ENCODE results near the gene OSBP2. TPM values are rescaled to one million over a fixed set of nuclear protein-coding genes. Genes with fewer than 3 reads are reported as not detected.

OSBP2 gene
- total and polyA plus RNA-seq, 10 donors, result 0.38 to 41.4 (median 6.5) TPM

DNA sequence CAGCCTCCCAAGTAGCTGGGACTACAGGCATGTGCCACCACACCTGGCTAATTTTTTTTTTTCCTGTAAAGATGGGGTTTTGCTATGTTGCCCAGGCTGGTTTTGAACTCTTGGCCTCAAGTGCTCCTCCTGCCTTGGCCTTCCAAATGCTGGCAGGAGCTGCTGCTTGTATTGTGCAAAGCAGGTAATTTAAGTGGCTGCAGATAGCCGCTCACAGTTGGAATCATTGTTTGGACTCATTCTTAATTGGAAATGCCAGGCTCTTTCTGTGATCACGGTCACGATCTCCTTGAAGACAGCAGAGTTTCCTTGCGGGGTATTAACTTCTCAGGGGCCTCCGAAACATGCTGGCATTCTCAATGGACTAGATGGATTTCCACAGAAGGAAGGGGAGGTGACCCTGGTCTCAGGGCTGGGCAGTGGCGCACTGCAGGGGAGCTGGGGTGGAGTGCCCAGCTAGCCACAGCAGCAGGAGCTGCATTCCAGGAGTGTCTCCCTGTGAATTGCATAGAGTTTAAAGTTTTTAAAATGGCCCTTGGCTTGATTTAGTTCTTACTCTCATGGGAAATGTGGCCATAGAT is 137.8 kb downstream of the OSBP2 start:
- peaks cover 0 to 3% (median 0%) of the 10 kb centered on the region in 8 donors for H3K9me3 ChIP-seq
- no peaks in the 10 kb centered on the region for H3K36me3 ChIP-seq
- 94 to 97% (median 95%) methylated on average over 6 of the region's 6 CpGs for WGBS, 5 donors
- intact Hi-C loops (cut with DNase I; ENCODE audit: low total_unique reads), result no loop called here
- TF ChIP-seq, protein P1, sequence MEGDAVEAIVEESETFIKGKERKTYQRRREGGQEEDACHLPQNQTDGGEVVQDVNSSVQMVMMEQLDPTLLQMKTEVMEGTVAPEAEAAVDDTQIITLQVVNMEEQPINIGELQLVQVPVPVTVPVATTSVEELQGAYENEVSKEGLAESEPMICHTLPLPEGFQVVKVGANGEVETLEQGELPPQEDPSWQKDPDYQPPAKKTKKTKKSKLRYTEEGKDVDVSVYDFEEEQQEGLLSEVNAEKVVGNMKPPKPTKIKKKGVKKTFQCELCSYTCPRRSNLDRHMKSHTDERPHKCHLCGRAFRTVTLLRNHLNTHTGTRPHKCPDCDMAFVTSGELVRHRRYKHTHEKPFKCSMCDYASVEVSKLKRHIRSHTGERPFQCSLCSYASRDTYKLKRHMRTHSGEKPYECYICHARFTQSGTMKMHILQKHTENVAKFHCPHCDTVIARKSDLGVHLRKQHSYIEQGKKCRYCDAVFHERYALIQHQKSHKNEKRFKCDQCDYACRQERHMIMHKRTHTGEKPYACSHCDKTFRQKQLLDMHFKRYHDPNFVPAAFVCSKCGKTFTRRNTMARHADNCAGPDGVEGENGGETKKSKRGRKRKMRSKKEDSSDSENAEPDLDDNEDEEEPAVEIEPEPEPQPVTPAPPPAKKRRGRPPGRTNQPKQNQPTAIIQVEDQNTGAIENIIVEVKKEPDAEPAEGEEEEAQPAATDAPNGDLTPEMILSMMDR (IDR thresholded peaks at IDR 0.05 in 8 of 11, conservative IDR thresholded peaks at IDR 0.05 in 3 of 11), result no peak
- TF ChIP-seq POLR2A (IDR thresholded peaks at IDR 0.05) (no peak), POLR2AphosphoS5 (IDR thresholded peaks at IDR 0.05) (no peak)
- H3K4me3 ChIP-seq, result no peak overlapping the region
- H3K27me3 ChIP-seq (replicated peaks in 1 of 7), result no peaks in the 10 kb centered on the region
- no peak for DNase-seq
- H3K27ac ChIP-seq, result no peak overlapping the region
- no peaks in the 10 kb centered on the region for H3K4me1 ChIP-seq

DNA sequence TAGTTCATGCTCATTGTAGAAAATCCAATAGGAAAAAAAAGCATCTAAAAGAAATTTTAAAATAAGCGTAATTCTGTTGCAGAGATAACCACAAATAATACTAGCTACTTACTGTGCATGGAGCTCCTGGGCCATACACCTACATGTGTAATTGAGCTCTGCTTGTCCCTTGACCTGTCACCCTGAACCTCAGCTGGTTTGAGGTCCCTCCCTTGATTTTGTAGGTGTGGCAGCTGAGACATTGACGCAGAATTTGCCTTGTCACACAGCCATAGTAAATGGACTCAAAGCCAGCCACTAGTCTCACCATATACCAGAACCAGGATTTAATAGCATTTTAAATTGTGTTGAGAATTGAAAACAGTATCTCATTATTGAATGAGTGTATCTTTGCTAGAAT is 138.6 kb downstream of the OSBP2 start:
- H3K9me3 ChIP-seq, result peaks cover 0 to 12% (median 7%) of the 10 kb centered on the region in 8 donors
- no peak for DNase-seq
- 88 to 93% (median 91%) methylated on average over 2 of the region's 2 CpGs for WGBS, 5 donors
- no peak for TF ChIP-seq POLR2AphosphoS5 (IDR thresholded peaks at IDR 0.05)
- TF ChIP-seq, protein P1 (IDR thresholded peaks at IDR 0.05 in 8 of 11, conservative IDR thresholded peaks at IDR 0.05 in 3 of 11), result no peak
- no peaks in the 10 kb centered on the region for H3K36me3 ChIP-seq
- intact Hi-C loops (cut with DNase I; ENCODE audit: low total_unique reads), result no loop called here
- H3K4me1 ChIP-seq, result no peaks in the 10 kb centered on the region
- no peak overlapping the region for H3K27ac ChIP-seq
- H3K27me3 ChIP-seq (replicated peaks in 1 of 7), result no peaks in the 10 kb centered on the region
- no peak overlapping the region for H3K4me3 ChIP-seq

DNA sequence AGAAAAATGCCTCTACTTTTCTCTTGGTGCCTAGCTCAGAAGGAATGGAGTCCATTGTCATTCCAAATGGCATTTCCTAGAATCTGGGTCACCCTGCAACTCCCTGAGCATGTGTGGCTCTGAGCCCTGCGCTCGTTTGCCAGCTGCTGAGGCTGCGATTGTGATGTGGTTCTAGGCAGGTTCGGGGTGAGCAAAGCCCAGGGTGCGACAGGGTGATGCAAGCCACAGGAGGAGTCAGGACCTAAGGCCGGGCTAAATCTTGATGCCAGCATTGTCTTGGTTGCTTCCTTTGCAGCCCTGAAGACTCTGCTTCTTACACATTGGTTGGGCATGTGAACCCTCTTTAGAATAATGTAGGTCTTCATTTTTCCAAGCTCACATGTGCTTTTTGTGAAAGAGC is 142.9 kb downstream of the OSBP2 start:
- Histone ChIP-seq H3K4me3 (no peak overlapping the region), H3K27ac (no peak overlapping the region), H3K4me1 (no peaks in the 10 kb centered on the region), H3K9me3 (peaks cover 0 to 15% (median 10%) of the 10 kb centered on the region in 8 donors), H3K36me3 (no peaks in the 10 kb centered on the region), H3K27me3 (replicated peaks in 1 of 7) (no peaks in the 10 kb centered on the region)
- intact Hi-C loops (cut with DNase I; ENCODE audit: low total_unique reads), result no loop called here
- no peak for DNase-seq
- WGBS, 5 donors, result 63 to 83% (median 73%) methylated on average over 5 to 6 of the region's 6 CpGs
- TF ChIP-seq, protein P1 (IDR thresholded peaks at IDR 0.05 in 8 of 11, conservative IDR thresholded peaks at IDR 0.05 in 3 of 11), result no peak
- TF ChIP-seq POLR2AphosphoS5 (IDR thresholded peaks at IDR 0.05), result no peak
- no peak for TF ChIP-seq POLR2A (IDR thresholded peaks at IDR 0.05)

DNA sequence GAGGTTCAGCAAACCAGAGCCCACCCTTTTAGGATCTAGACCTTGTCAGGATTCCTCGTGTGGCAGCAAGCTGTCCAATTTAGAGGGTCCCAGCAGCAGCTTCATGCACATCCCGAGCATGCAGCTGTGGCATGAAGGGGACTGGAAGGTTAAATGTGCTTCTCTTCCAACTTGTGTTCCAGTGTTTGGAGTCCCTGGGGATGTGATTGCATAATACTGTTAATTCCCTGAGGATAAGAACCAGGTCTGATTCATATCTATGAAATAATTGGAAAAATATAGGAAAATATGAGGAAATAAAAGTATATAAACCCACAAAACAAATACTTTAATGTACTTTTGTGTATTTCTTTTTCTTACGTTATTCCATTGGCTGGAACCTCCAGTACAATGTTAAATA is 143.4 kb downstream of the OSBP2 start:
- H3K27ac ChIP-seq, result no peak overlapping the region
- 84 to 90% (median 85%) methylated on average over 3 of the region's 3 CpGs for WGBS, 5 donors

More for the DNA sequence above, 143.4 kb downstream of the OSBP2 start:
- H3K4me1 ChIP-seq, result no peaks in the 10 kb centered on the region
- no peaks in the 10 kb centered on the region for H3K27me3 ChIP-seq (replicated peaks in 1 of 7)
- TF ChIP-seq, protein P1 (IDR thresholded peaks at IDR 0.05 in 8 of 11, conservative IDR thresholded peaks at IDR 0.05 in 3 of 11), result no peak
- TF ChIP-seq POLR2AphosphoS5 (IDR thresholded peaks at IDR 0.05) (no peak), POLR2A (IDR thresholded peaks at IDR 0.05) (no peak)
- intact Hi-C loops (cut with DNase I; ENCODE audit: low total_unique reads), result no loop called here
- H3K9me3 ChIP-seq, result peaks cover 0 to 15% (median 10%) of the 10 kb centered on the region in 8 donors
- no peak for DNase-seq
- no peak overlapping the region for H3K4me3 ChIP-seq
- H3K36me3 ChIP-seq, result no peaks in the 10 kb centered on the region
